Sigmoid colon (tissue), 7 donors: ENCODE results near the gene XYLB. TPM values are rescaled to one million over a fixed set of nuclear protein-coding genes. Genes with fewer than 3 reads are reported as not detected.

Source experiments
- DNase-seq: peaks from one replicate; pipeline ENCODE4 v3.0.0-alpha.2; 2019
- H3K27ac ChIP-seq, 4 donors: fragments of 200-600 bp; sonication (generic); one replicate each; pipeline ENCODE4 v1.5.1; 2016 to 2019; ENCODE audit warnings: mild to moderate bottlenecking in 1 of 4
- H3K27me3 ChIP-seq, 3 donors: fragments of 200-600 bp; sonication (generic); one replicate each; pipeline ENCODE4 v1.5.1; 2019; ENCODE audit warnings: mild to moderate bottlenecking in 1 of 3
- H3K36me3 ChIP-seq, 4 donors: fragments of 200-600 bp; sonication (generic); one replicate each; pipeline ENCODE4 v1.5.1; 2016 to 2019
- H3K4me1 ChIP-seq, 4 donors: fragments of 200-600 bp; sonication (generic); one replicate each; pipeline ENCODE4 v1.5.1; 2017 to 2019
- H3K4me3 ChIP-seq, 4 donors: fragments of 200-600 bp; sonication (generic); one replicate each; pipeline ENCODE4 v1.5.1; 2017 to 2019; ENCODE audit warnings: mild to moderate bottlenecking in 2 of 4, moderate library complexity in 1 of 4
- H3K9me3 ChIP-seq, 4 donors: fragments of 200-600 bp in 3 of 4; sonication (generic) in 3 of 4; one replicate each; pipeline versions ENCODE4 v1.5.1 to v1.6.1; 2013 to 2019
- CTCF ChIP-seq, 4 experiments: fragments of 450-650 bp in 3 of 4; fragments of 200-600 bp in 1 of 4; IDR thresholded peaks; one replicate each; pipeline ENCODE4 v1.5.1; 2016 to 2019; ENCODE audit warnings: antibody characterized with exemption in 4 of 4, mild to moderate bottlenecking in 3 of 4, moderate library complexity in 2 of 4
- EP300 ChIP-seq, 4 donors: sonication (generic); formaldehyde crosslinking; IDR thresholded peaks; one replicate each; pipeline ENCODE4 v1.6.1; 2017; ENCODE audit warnings: antibody characterized with exemption in 4 of 4
- POLR2A ChIP-seq, 2 donors: fragments of 450-650 bp; IDR thresholded peaks; one replicate each; pipeline ENCODE4 v1.6.1; 2016; ENCODE audit warnings: antibody characterized with exemption in 2 of 2, mild to moderate bottlenecking in 2 of 2, moderate library complexity in 2 of 2
- POLR2AphosphoS5 ChIP-seq, 4 donors: sonication (generic); formaldehyde crosslinking; IDR thresholded peaks; one replicate each; pipeline ENCODE4 v1.6.1; 2017; ENCODE audit warnings: antibody characterized with exemption in 4 of 4
- WGBS, 2 donors: extraction: QIAGEN DNeasy Blood & Tissue Kit; methylation state at CpG; one replicate each; pipeline ENCODE4 v1.1.7; 2013; 5-methylcytosine and 5-hydroxymethylcytosine counted together
- intact Hi-C: fragments of 100-400 bp; cut with DNase I; formaldehyde crosslinking; loops from one replicate; pipeline ENCODE4 v1.15.1; 2023
- polyA plus RNA-seq, 3 donors: library from polyadenylated mRNA; stranded (reverse); fragments of 200-250 nt; gene quantifications; one replicate each; pipeline ENCODE4 v1.2.3, GENCODE V29; 2013
- total RNA-seq, 4 donors: library from RNA; depleted of rRNA; stranded (reverse); fragments of >200 nt; gene quantifications; one replicate each; pipeline ENCODE4 v1.1.0, GENCODE V29; 2016
- donor health status: healthy with polysubstance abuse.
- donor health status: Bipolar disorder and iron deficiency.
- donor health status: healthy.

Gene XYLB
- total and polyA plus RNA-seq, 7 donors = 2.3 to 4.9 (median 3.2) TPM

- 3 to 9% methylated on average over 48 of the region's 48 CpGs for WGBS, 2 donors
- no peaks in the 10 kb centered on the region for H3K36me3 ChIP-seq
- H3K27me3 ChIP-seq = no peaks in the 10 kb centered on the region
- H3K27ac ChIP-seq = peak within 1 kb of the TSS; percentile 88 to 92 (median 90)
- H3K9me3 ChIP-seq = no peaks in the 10 kb centered on the region
- TF ChIP-seq CTCF (IDR thresholded peaks at IDR 0.05) (no peak), POLR2A (IDR thresholded peaks at IDR 0.05) (no peak), POLR2AphosphoS5 (IDR thresholded peaks at IDR 0.05) (no peak), EP300 (IDR thresholded peaks at IDR 0.05) (no peak)
- peak; percentile 95 for DNase-seq
- peaks cover 0 to 36% (median 31%) of the 10 kb centered on the region in 4 donors for H3K4me1 ChIP-seq
- peak within 1 kb of the TSS; percentile 81 to 93 (median 86) for H3K4me3 ChIP-seq
- intact Hi-C loops = loop anchor here (10.0 kb wide), 2 partner anchors 288 to 602 kb away; partner anchors contain the start of genes OXSR1, SCN11A and WDR48
Measured at GRCh38 chr3:38453075-38453912, 106.7 kb downstream of the XYLB start, which contains the start of gene ACVR2B. ACVR2B (plus strand) TSS chr3:38453890; CDS start chr3:38454323, 433 bp downstream.

- Histone ChIP-seq H3K36me3 (no peaks in the 10 kb centered on the region), H3K9me3 (no peaks in the 10 kb centered on the region), H3K4me1 (peaks cover 0 to 41% (median 37%) of the 10 kb centered on the region in 4 donors), H3K27me3 (no peaks in the 10 kb centered on the region), H3K4me3 (peak overlapping the region; percentile 81 to 93 (median 86)), H3K27ac (peak overlapping the region; percentile 88 to 92 (median 90))
- intact Hi-C loops = loop anchor here (2.0 to 10.0 kb wide), 3 partner anchors 43 to 601 kb away; partner anchors contain the start of genes EXOG, OXSR1, SCN11A and WDR48
- TF ChIP-seq POLR2A (IDR thresholded peaks at IDR 0.05) (no peak), EP300 (IDR thresholded peaks at IDR 0.05) (no peak), POLR2AphosphoS5 (IDR thresholded peaks at IDR 0.05) (no peak), CTCF (IDR thresholded peaks at IDR 0.05) (no peak)
- DNase-seq = no peak
- 1% methylated on average over 36 of the region's 36 CpGs for WGBS, 2 donors
Measured at GRCh38 chr3:38453913-38454177, 107.3 kb downstream of the XYLB start.

GRCh38 chr3:38454178-38454883 is 107.7 kb downstream of the XYLB start:
- peak overlapping the region; percentile 81 to 93 (median 86) for H3K4me3 ChIP-seq
- peak overlapping the region; percentile 88 to 92 (median 90) for H3K27ac ChIP-seq
- no peaks in the 10 kb centered on the region for H3K27me3 ChIP-seq
- TF ChIP-seq POLR2A (IDR thresholded peaks at IDR 0.05) (no peak), POLR2AphosphoS5 (IDR thresholded peaks at IDR 0.05) (peak in 1 of 4 donors; percentile 3)
- H3K9me3 ChIP-seq = no peaks in the 10 kb centered on the region
- 1% methylated on average over 78 of the region's 78 CpGs for WGBS, 2 donors
- no peak for DNase-seq
- intact Hi-C loops = loop anchor here (2.0 to 10.0 kb wide), 3 partner anchors 42 to 600 kb away; partner anchors contain the start of genes EXOG, OXSR1, SCN11A and WDR48
- peaks cover 0 to 46% (median 42%) of the 10 kb centered on the region in 4 donors for H3K4me1 ChIP-seq
- H3K36me3 ChIP-seq = no peaks in the 10 kb centered on the region

- no peaks in the 10 kb centered on the region for H3K36me3 ChIP-seq
- WGBS, 2 donors = 1% methylated on average over 72 of the region's 72 CpGs
- TF ChIP-seq CTCF (IDR thresholded peaks at IDR 0.05) (no peak), EP300 (IDR thresholded peaks at IDR 0.05) (no peak), POLR2AphosphoS5 (IDR thresholded peaks at IDR 0.05) (peak in 2 of 4 donors; percentile 17 to 39)
- H3K27me3 ChIP-seq = no peaks in the 10 kb centered on the region
- peaks cover 0 to 53% (median 49%) of the 10 kb centered on the region in 4 donors for H3K4me1 ChIP-seq
- peak; percentile 90 for DNase-seq
- peak overlapping the region; percentile 88 to 92 (median 90) for H3K27ac ChIP-seq
- intact Hi-C loops = loop anchor here (2.0 to 10.0 kb wide), 4 partner anchors 42 to 600 kb away; partner anchors contain the start of genes ACAA1, EXOG, MYD88 and OXSR1
- H3K4me3 ChIP-seq = peak overlapping the region; percentile 81 to 93 (median 86)
- H3K9me3 ChIP-seq = no peaks in the 10 kb centered on the region
Measured at GRCh38 chr3:38454884-38455638, 108.5 kb downstream of the XYLB start.
